HUES48 (cell line): ENCODE measurements around the gene USB1.

ENCODE experiments used
- H3K27ac ChIP-seq: one replicate; pipeline ENCODE4 v1.7.0; 2013; ENCODE audit warnings: low read depth, low read length, inconsistent platforms
- H3K27me3 ChIP-seq: 2 replicates; pipeline ENCODE4 v1.6.1; 2013; ENCODE audit warnings: mild to moderate bottlenecking, low read length; ENCODE audit not compliant: control insufficient read depth, insufficient read depth
- H3K36me3 ChIP-seq: 2 replicates; pipeline ENCODE4 v1.6.1; 2013; ENCODE audit warnings: low read length; ENCODE audit not compliant: control insufficient read depth, insufficient read depth
- H3K4me1 ChIP-seq: 2 replicates; pipeline ENCODE4 v1.6.1; 2013; ENCODE audit warnings: mild to moderate bottlenecking, low read length; ENCODE audit not compliant: control insufficient read depth, insufficient read depth
- H3K4me3 ChIP-seq: 2 replicates; pipeline ENCODE4 v1.5.1; 2013; ENCODE audit warnings: mild to moderate bottlenecking, low read depth, low read length
- H3K9ac ChIP-seq: 2 replicates; pipeline ENCODE4 v1.6.1; 2013; ENCODE audit warnings: mild to moderate bottlenecking, low read depth, low read length, moderate library complexity
- H3K9me3 ChIP-seq: 2 replicates; pipeline ENCODE4 v1.6.1; 2013; ENCODE audit warnings: low read length; ENCODE audit not compliant: control insufficient read depth, insufficient read depth

The USB1 gene

GRCh38 chr16:58053682-58054005, 52.4 kb downstream of the USB1 start:
- no peak overlapping the region for H3K27ac ChIP-seq
- no peaks in the 10 kb centered on the region for H3K9me3 ChIP-seq
- H3K9ac ChIP-seq = no peak overlapping the region
- H3K4me3 ChIP-seq = no peak overlapping the region
- H3K4me1 ChIP-seq = no peaks in the 10 kb centered on the region
- H3K27me3 ChIP-seq = no peaks in the 10 kb centered on the region
- H3K36me3 ChIP-seq = no peaks in the 10 kb centered on the region

- Histone ChIP-seq H3K4me1 (no peaks in the 10 kb centered on the region), H3K27ac (no peak overlapping the region), H3K4me3 (no peak overlapping the region), H3K9ac (no peak overlapping the region), H3K27me3 (no peaks in the 10 kb centered on the region), H3K9me3 (no peaks in the 10 kb centered on the region), H3K36me3 (no peaks in the 10 kb centered on the region)
Observed at GRCh38 chr16:58054289-58054688, 53.1 kb downstream of the USB1 start.

GRCh38 chr16:58056580-58056979, 55.4 kb downstream of the USB1 start:
- Histone ChIP-seq H3K27ac (no peak overlapping the region), H3K9me3 (no peaks in the 10 kb centered on the region), H3K4me1 (no peaks in the 10 kb centered on the region), H3K9ac (no peak overlapping the region), H3K36me3 (no peaks in the 10 kb centered on the region), H3K4me3 (no peak overlapping the region), H3K27me3 (no peaks in the 10 kb centered on the region)

GRCh38 chr16:58057121-58057520, 55.9 kb downstream of the USB1 start:
- no peak overlapping the region for H3K9ac ChIP-seq

GRCh38 chr16:58057784-58058183, 56.6 kb downstream of the USB1 start:
- no peak overlapping the region for H3K9ac ChIP-seq
- H3K36me3 ChIP-seq = no peaks in the 10 kb centered on the region
- no peaks in the 10 kb centered on the region for H3K27me3 ChIP-seq
- no peaks in the 10 kb centered on the region; the same call in 1 of the 2 replicates for H3K4me1 ChIP-seq
- H3K9me3 ChIP-seq = no peaks in the 10 kb centered on the region
- no peak overlapping the region for H3K4me3 ChIP-seq
- no peak overlapping the region for H3K27ac ChIP-seq

More at GRCh38 chr16:58057121-58057520, 55.9 kb downstream of the USB1 start:
- Histone ChIP-seq H3K27ac (no peak overlapping the region), H3K36me3 (no peaks in the 10 kb centered on the region), H3K9me3 (no peaks in the 10 kb centered on the region), H3K27me3 (no peaks in the 10 kb centered on the region), H3K4me1 (no peaks in the 10 kb centered on the region), H3K4me3 (no peak overlapping the region)

GRCh38 chr16:58062821-58063220, 61.6 kb downstream of the USB1 start:
- H3K27ac ChIP-seq = no peak overlapping the region
- H3K36me3 ChIP-seq = no peaks in the 10 kb centered on the region
- no peaks in the 10 kb centered on the region for H3K27me3 ChIP-seq
- H3K9ac ChIP-seq = no peak overlapping the region
- no peaks in the 10 kb centered on the region; the same call in 1 of the 2 replicates for H3K4me1 ChIP-seq
- H3K4me3 ChIP-seq = no peak overlapping the region
- H3K9me3 ChIP-seq = no peaks in the 10 kb centered on the region

- H3K27ac ChIP-seq = no peak overlapping the region
- no peaks in the 10 kb centered on the region; the same call in 1 of the 2 replicates for H3K4me1 ChIP-seq
- no peaks in the 10 kb centered on the region for H3K36me3 ChIP-seq
- H3K9me3 ChIP-seq = no peaks in the 10 kb centered on the region
- no peak overlapping the region for H3K4me3 ChIP-seq
- no peak overlapping the region for H3K9ac ChIP-seq
- no peaks in the 10 kb centered on the region for H3K27me3 ChIP-seq
Observed at GRCh38 chr16:58063377-58064076, 62.3 kb downstream of the USB1 start.

- Histone ChIP-seq H3K27me3 (no peaks in the 10 kb centered on the region), H3K9ac (no peak overlapping the region), H3K36me3 (no peaks in the 10 kb centered on the region), H3K9me3 (no peaks in the 10 kb centered on the region), H3K4me3 (no peak overlapping the region), H3K4me1 (no peaks in the 10 kb centered on the region), H3K27ac (no peak overlapping the region)
Observed at GRCh38 chr16:58070585-58070984, 69.4 kb downstream of the USB1 start.
